Measurements from ENCODE around the gene NOVA1.
"Not testable (repeated sequence)": the region's sequence is repeated elsewhere in the genome, so short reads cannot be mapped to it uniquely, and the experiment has no call there.

The NOVA1 gene

DNA sequence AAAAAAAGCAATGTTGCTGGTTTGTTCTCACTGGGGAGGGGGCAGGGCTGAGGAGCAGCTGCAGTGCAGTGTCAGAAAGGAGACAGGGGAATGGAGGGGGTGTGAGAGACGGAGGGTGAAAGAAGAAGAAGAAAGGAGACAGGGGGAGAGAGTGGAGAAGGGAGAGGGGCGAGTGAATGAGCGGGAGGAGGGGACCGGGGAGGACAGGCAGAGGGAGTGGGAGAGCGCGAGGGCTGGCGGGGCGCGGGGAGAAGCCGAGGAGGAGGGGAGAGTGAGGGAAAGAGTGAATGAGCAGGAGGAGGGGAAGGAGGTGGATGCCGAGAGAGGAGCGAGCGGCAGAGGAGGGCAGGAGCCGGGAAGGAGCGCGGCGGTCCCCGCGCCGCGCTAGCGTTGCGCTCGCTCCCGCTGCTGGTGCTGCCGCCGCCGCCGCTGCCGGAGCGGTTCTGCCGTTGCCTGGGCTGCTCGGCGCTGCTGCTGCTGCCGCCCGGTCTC, at the start of gene NOVA1:
Gene NOVA1 (minus strand): TSS at position 445 of the 492 bp plus-strand sequence. CDS start 597 bp downstream, outside the sequence.
- DNase-seq, result no peak

- DNase-seq, result not testable (repeated sequence)
Observed at GRCh38 chr14:26645057-26645456, 47.2 kb upstream of the NOVA1 start.

DNA sequence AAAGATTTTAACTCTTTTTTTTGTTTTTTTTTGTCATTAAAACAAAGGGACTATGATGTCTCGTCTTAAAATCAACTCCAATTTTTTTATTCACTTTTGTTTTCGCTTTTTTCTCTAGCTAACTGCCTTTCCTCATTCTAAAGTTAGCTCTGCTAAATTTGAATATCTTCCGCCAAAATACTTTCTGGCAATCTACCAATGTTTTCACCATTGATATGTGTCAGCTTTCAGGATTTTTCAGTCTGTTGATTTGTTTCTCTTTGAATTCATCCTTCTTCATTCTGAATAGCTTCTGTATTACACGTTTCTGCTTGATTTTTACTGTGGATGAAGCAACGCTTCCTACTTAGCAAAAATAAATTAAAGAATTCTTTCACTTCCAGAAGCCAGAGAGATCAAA, 38.7 kb upstream of the NOVA1 start:
- DNase-seq, result no peak

- DNase-seq, result not testable (repeated sequence)
Observed at GRCh38 chr14:26634946-26635345, 37.1 kb upstream of the NOVA1 start.

GRCh38 chr14:26626256-26626655, 28.4 kb upstream of the NOVA1 start:
- DNase-seq, result no peak

DNA sequence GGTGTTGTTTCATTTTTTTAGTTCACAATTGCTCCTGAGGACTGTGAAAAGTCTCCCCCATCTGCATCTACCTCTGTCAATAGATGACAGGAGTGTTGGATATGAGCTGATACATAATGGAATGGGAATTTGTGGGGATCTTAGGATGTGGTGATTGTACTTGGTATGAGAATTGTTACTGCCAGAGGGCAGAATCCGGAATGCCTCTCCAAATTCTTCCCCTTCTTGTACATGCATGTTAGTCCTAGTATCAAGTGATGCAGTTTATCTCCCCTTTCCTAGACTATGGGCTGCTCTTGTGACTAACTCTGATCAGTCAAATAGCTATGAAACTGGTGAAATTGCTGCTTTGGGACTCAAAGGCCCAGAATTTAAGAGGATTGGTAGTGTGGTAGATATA, 24.8 kb upstream of the NOVA1 start:
- DNase-seq, result no peak

- no peak for DNase-seq
Observed at GRCh38 chr14:26621807-26622560, 24.2 kb upstream of the NOVA1 start.

DNA sequence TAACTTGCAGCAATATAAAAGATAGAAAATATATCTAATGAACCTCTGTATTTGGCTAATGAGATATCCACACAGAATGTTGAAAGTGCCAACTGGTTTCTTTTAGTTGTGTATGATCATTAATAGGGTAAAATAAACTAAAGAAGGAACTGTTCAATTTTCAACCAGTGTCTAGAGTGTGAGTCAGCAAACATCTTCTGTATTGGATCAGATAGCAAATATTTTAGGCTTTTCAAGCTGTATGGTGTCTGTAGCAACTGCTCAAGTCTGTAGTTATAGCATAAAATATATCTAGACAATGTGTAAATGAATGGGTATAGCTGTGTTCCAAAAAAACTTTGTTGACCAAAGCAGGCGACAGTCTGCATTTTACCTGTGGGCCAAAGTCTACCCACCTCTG, 23.5 kb upstream of the NOVA1 start:
- DNase-seq, result no peak

DNA sequence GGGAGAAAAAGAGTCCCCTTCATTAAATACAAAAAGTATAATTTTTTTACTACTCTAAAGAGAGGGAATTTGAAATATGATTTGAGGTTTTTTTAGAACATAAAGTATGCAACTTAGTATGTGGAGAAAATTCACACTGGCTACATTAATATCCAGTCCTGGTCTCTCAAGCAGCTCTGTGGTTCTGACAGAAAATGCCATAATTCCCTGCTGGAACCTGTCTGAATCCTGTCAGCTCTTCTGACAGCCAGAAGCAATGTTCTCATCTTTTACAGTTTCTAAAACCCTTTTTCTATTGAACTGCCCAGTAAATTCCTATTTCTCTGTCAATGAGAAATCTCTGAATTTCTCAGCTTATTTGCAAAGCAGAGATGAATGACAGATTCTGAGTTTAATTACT, 13.4 kb upstream of the NOVA1 start:
- DNase-seq, result no peak

DNA sequence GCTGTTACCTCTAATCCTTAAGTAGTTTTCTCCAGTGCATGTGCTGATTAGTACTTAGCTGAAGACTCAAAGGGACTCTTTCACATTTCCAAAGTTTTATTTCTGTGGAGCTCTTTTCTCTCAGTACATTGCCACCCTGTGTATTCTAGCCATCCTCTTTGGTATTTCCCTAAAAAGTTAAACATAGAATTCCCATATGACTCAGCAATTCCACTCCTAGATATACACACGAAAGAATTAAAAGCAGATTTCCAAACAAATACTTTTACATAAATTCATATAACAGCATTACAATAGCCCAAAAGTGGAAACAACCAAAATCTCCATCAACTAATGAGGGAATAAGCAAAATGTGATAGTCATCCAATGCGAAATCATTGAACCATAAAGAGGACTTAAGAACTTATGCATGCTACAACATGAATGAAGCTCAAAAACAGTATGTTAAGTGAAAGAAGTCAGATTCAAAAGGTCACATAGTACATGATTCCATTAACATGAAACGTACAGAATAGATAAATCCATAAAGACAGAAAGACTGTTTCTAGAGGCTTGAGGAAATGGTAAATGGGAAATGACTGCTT, 9.0 kb upstream of the NOVA1 start:
- no peak for DNase-seq

DNA sequence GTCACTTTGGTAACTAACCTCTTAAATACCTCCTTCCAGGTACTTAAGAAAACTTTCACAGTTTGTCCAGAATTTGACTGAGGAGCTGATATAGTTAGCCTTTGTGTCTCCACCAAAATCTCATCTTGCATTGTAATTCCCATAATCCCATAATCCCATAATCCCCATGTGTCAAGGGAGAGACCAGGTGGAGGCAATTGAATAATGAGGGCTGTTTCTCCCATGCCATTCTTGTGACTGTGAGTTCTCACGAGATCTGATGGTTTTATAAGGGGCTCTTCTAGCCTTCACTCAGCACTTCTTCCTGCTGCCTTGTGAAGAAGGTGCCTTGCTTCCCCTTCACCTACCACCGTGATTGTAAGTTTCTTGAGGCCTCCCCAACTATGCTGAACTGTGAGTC, 7.8 kb upstream of the NOVA1 start:
- no peak for DNase-seq

GRCh38 chr14:26602902-26603301, 5.1 kb upstream of the NOVA1 start:
- DNase-seq, result no peak

DNA sequence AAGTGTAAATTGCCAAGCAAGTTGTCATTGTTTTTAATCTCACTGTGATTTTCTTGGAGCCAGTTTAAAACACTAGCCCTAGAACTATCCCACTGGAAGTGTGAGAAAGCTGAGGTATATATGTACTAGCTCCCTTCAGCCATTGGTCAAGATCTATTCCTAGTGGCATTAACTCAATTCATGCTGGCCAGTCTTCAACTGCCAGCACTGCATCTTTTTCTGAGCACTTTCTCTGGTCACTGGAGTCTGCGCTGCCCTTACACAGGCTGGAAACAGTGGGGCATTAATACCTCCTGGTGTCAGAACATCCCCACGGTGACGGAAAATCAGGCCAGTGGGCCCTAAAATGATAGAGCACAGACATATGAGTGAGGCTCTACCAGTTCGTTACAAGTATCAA, 4.0 kb upstream of the NOVA1 start:
- no peak for DNase-seq

- no peak for DNase-seq
Observed at GRCh38 chr14:26599291-26599690, 1.5 kb upstream of the NOVA1 start.

DNA sequence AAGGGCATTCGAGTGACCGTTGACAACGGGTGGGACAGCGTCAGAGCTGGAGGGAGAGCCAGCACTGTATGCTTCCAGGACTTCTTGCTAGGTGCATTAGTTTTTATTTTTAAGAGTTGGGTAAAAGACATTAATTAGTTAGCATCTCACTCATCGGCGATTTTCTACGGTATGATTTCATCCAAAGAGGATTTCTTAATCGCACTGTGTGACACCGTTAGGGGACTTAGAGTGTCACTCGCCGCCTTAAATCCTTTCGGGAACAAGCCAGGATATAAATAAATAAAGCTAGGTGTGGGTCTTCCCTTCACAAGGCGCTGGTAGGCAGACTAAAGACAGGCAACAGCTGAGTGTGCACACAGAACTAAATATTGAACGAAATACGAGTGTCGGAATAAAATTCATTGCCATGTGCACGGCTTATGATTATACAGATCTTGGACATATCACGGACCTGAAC, 869 bp upstream of the NOVA1 start:
- DNase-seq, result no peak

GRCh38 chr14:26598081-26598671, 343 bp upstream of the NOVA1 start:
- peak; percentile 1 to 11 for DNase-seq

GRCh38 chr14:26597071-26597588, 703 bp downstream of the NOVA1 start:
- DNase-seq, result no peak

DNA sequence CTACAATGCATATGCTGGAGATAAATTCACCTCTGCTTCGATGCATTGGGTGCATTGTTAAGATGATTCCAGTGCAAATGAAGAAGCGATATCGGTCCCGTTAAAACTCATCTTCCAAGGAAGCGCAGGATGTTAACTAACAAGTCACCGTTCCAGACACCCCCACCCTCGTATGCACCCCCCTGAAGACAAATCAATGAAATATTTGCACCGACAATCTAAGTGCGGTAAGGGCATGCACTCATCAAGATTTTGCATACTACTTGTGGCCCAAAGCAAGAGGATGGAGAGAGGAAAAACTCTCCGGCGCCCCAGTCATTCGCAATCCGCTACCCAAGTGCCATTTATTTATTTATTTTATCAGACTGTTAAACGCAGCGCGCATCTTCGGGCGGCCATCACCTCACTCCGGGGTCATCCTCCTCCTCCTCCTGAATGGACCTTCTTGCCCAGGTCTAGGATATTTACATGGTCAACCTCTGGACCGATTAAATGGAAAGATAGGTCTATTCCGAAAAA, 1.2 kb downstream of the NOVA1 start:
- DNase-seq, result no peak

GRCh38 chr14:26595926-26596542, 1.8 kb downstream of the NOVA1 start:
- no peak for DNase-seq

- no peak for DNase-seq
Observed at GRCh38 chr14:26594756-26595545, 2.9 kb downstream of the NOVA1 start.

- DNase-seq, result no peak
Observed at GRCh38 chr14:26594148-26594547, 3.7 kb downstream of the NOVA1 start.

DNA sequence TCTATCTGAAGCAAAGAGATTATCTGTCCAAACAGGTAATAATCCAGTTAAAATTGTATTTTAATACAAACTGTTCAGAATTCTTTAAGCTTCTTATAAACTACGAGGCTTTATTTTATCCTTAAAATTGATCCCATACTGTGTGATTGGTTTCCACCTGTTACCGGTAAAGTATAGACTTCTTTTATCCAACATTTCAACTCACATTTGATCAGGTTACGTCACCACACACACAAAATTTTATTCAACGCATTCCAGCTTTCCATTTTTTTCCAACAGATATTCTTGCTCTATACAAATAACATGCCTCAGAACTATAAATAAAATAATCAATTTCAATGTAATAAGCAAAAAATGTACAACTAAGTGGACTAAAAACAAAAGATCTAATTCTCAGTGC, 4.5 kb downstream of the NOVA1 start:
- DNase-seq, result no peak

Data from CD4-positive, alpha-beta T cell treated with Interleukin-4 for 1 hour (primary cell).